HCT116 (cell line): ENCODE data around the gene ZSWIM3. TPM values are rescaled to one million over a fixed set of nuclear protein-coding genes. Genes with fewer than 3 reads are reported as not detected.

Experiments used
- ATAC-seq: fragments of 200-7000 bp; cut with Tn5 transposase; 2 replicates; pipeline ENCODE4 v1.9.1; 2020; ENCODE audit warnings: mild to moderate bottlenecking, moderate library complexity
- BruUV-seq: library from RNA; stranded (reverse); fragments of 400-500 nt; replicated peaks from 2 replicates; lab custom pipeline; 2021; lab: Mats Ljungman, UMichigan
- CTCF ChIA-PET: fragments of 300-600 bp; sonication (Branson Sonifier 250); formaldehyde crosslinking; loops from one replicate; lab custom pipeline; 2021; ENCODE audit warnings: antibody characterized with exemption; lab: Charles Lee
- POLR2A ChIA-PET: fragments of 300-600, 350-600 bp; sonication (Branson Sonifier 250); formaldehyde crosslinking; loops from one replicate; lab custom pipeline; 2021; ENCODE audit warnings: antibody characterized with exemption; lab: Charles Lee
- RAD21 ChIA-PET, 2 experiments: fragments of 300-600 bp; sonication (Branson Sonifier 250); formaldehyde crosslinking; loops; one replicate each; lab custom pipeline; 2023; ENCODE audit warnings: low total read pairs in 2 of 2; ENCODE audit not compliant: uncharacterized antibody in 2 of 2, unreplicated experiment in 2 of 2, low non-redundant PET in 1 of 2; lab: Charles Lee
- DNase-seq: peaks from one replicate; pipeline ENCODE4 v3.0.0-alpha.2; 2010; ENCODE audit warnings: low read depth, low spot score
- H2AFZ ChIP-seq: fragments of 200-600 bp; shearing (Covaris generic), sonication (generic); 2 replicates; pipeline ENCODE4 v1.6.1; 2017; ENCODE audit warnings: low read depth, mixed run types, mixed read lengths, antibody characterized with exemption, low read length; ENCODE audit not compliant: poor library complexity, severe bottlenecking
- H3K27ac ChIP-seq: 2 replicates; pipeline ENCODE4 v1.5.1; 2012; ENCODE audit warnings: low read depth, low read length
- H3K27me3 ChIP-seq: fragments of 200-600 bp; sonication (generic); 2 replicates; pipeline ENCODE4 v1.6.1; 2016; ENCODE audit warnings: mixed run types, low read length, mixed read lengths; ENCODE audit not compliant: insufficient read depth
- H3K36me3 ChIP-seq, 2 experiments: fragments of 200-500 bp in 1 of 2; fragments of 200-600 bp in 1 of 2; sonication (Bioruptor generic) in 1 of 2; sonication (generic) in 1 of 2; 2 replicates each; pipeline versions ENCODE4 v1.5.1 to v1.6.1; 2014 to 2016; ENCODE audit warnings: low read length in 2 of 2, inconsistent platforms in 1 of 2, mixed read lengths in 1 of 2, mixed run types in 1 of 2; ENCODE audit not compliant: insufficient read depth in 2 of 2, control insufficient read depth in 1 of 2
- H3K4me1 ChIP-seq, 2 experiments: fragments of 200-600 bp in 1 of 2; sonication (generic) in 1 of 2; 2 replicates each; pipeline versions ENCODE4 v1.5.1 to v1.6.1; 2012 to 2017; ENCODE audit warnings: low read length in 2 of 2, inconsistent platforms in 1 of 2, mild to moderate bottlenecking in 1 of 2, mixed read lengths in 1 of 2, mixed run types in 1 of 2, moderate library complexity in 1 of 2; ENCODE audit not compliant: insufficient read depth in 2 of 2, control insufficient read depth in 1 of 2
- H3K4me2 ChIP-seq: fragments of 200-600 bp; sonication (generic); 2 replicates; pipeline ENCODE4 v1.6.1; 2017; ENCODE audit warnings: mixed run types, low read length, mixed read lengths
- H3K4me3 ChIP-seq, 2 experiments: fragments of 200-600 bp in 1 of 2; sonication (generic) in 1 of 2; replicated peaks in 1 of 2; 2 replicates each; pipeline ENCODE4 v1.5.1; 2011 to 2016; ENCODE audit warnings: low read length in 2 of 2, control low read depth in 1 of 2, low read depth in 1 of 2, mild to moderate bottlenecking in 1 of 2, mixed read lengths in 1 of 2, mixed run types in 1 of 2
- H3K79me2 ChIP-seq: fragments of 200-600 bp; sonication (generic); 2 replicates; pipeline ENCODE4 v1.6.1; 2017; ENCODE audit warnings: mild to moderate bottlenecking, mixed run types, low read length, moderate library complexity, mixed read lengths; ENCODE audit not compliant: insufficient read depth
- H3K9ac ChIP-seq: fragments of 200-600 bp; sonication (generic); 2 replicates; pipeline ENCODE4 v1.6.1; 2016; ENCODE audit warnings: low read length, mixed read lengths
- H3K9me2 ChIP-seq: fragments of 200-600 bp; sonication (generic), shearing (Covaris generic); 2 replicates; pipeline ENCODE4 v1.6.1; 2017; ENCODE audit warnings: mixed run types, mild to moderate bottlenecking, moderate library complexity; ENCODE audit not compliant: insufficient read depth
- H3K9me3 ChIP-seq, 2 experiments: fragments of 200-500 bp in 1 of 2; fragments of 200-600 bp in 1 of 2; sonication (Bioruptor generic) in 1 of 2; sonication (generic) in 1 of 2; 2 replicates each; pipeline ENCODE4 v1.6.1; 2014 to 2017; ENCODE audit warnings: low read length in 2 of 2, mixed read lengths in 2 of 2, inconsistent platforms in 1 of 2, low read depth in 1 of 2, mild to moderate bottlenecking in 1 of 2, mixed run types in 1 of 2, moderate library complexity in 1 of 2; ENCODE audit not compliant: control insufficient read depth in 1 of 2, insufficient read depth in 1 of 2
- H4K20me1 ChIP-seq: fragments of 200-600 bp; sonication (generic), shearing (Covaris generic); 2 replicates; pipeline ENCODE4 v1.6.1; 2017; ENCODE audit warnings: mixed run types, mild to moderate bottlenecking, moderate library complexity; ENCODE audit not compliant: insufficient read depth
- EGR1 ChIP-seq: IDR thresholded peaks from 2 replicates; pipeline ENCODE4 v1.6.1; 2012; ENCODE audit warnings: low read depth
- EZH2 ChIP-seq: fragments of 200-600 bp; sonication (generic); IDR thresholded peaks from 2 replicates; pipeline ENCODE4 v1.6.1; 2017; ENCODE audit warnings: antibody characterized with exemption, mixed run types
- EZH2phosphoT487 ChIP-seq: fragments of 200-600 bp; IDR thresholded peaks from 2 replicates; pipeline ENCODE4 v1.6.1; 2018; ENCODE audit warnings: antibody characterized with exemption, borderline replicate concordance
- JUND ChIP-seq: IDR thresholded peaks from 2 replicates; pipeline ENCODE4 v1.6.1; 2012
- RAD21 ChIP-seq: IDR thresholded peaks from 2 replicates; pipeline ENCODE4 v1.6.1; 2012; ENCODE audit warnings: low read depth, mild to moderate bottlenecking
- SIN3A ChIP-seq: IDR thresholded peaks from 2 replicates; pipeline ENCODE4 v1.6.1; 2012; ENCODE audit warnings: low read depth
- SP1 ChIP-seq: IDR thresholded peaks from 2 replicates; pipeline ENCODE4 v1.6.1; 2012; ENCODE audit warnings: low read depth
- TCF7L2 ChIP-seq: IDR thresholded peaks from 2 replicates; pipeline ENCODE4 v1.7.0; 2011; ENCODE audit warnings: borderline replicate concordance, inconsistent platforms; ENCODE audit not compliant: insufficient read depth, insufficient read length; ENCODE audit errors: extremely low read depth
- YY1 ChIP-seq: IDR thresholded peaks from 2 replicates; pipeline ENCODE4 v1.6.1; 2011; ENCODE audit warnings: low read length, low read depth, moderate library complexity, mild to moderate bottlenecking; ENCODE audit not compliant: insufficient replicate concordance; ENCODE audit errors: extremely low read depth
- ZFX ChIP-seq: fragments of 450-650 bp; IDR thresholded peaks from 2 replicates; pipeline ENCODE4 v1.6.1; 2017
- ZNF274 ChIP-seq: fragments of 200-500 bp; sonication (Bioruptor generic); IDR thresholded peaks from 2 replicates; pipeline ENCODE4 v1.6.1; 2014; ENCODE audit warnings: mild to moderate bottlenecking, low read depth, low read length, inconsistent platforms
- intact Hi-C: fragments of 100-400 bp; cut with micrococcal nuclease; formaldehyde crosslinking; loops from 2 replicates; pipeline ENCODE4 v1.10.0; 2022
- total RNA-seq: library from RNA; stranded (reverse); gene quantifications from one replicate; pipeline ENCODE4 v1.2.1, GENCODE V29; 2021; ENCODE audit not compliant: unreplicated experiment
- TF ChIP-seq, protein P1 (sequence below), 3 experiments: fragments of 200-600 bp in 1 of 3; sonication (generic) in 1 of 3; IDR thresholded peaks in 2 of 3; conservative IDR thresholded peaks in 1 of 3; 2 replicates each; pipeline ENCODE4 v1.5.1; 2012 to 2017; ENCODE audit warnings: low read depth in 2 of 3, low read length in 2 of 3, antibody characterized with exemption in 1 of 3, borderline replicate concordance in 1 of 3, control low read depth in 1 of 3, mild to moderate bottlenecking in 1 of 3, mixed read lengths in 1 of 3, mixed run types in 1 of 3, moderate library complexity in 1 of 3; ENCODE audit not compliant: insufficient read depth in 1 of 3
- TF ChIP-seq, protein P2 (sequence below): IDR thresholded peaks from 2 replicates; pipeline ENCODE4 v1.6.1; 2011; ENCODE audit warnings: mild to moderate bottlenecking, low read length, moderate library complexity; ENCODE audit not compliant: insufficient replicate concordance; ENCODE audit errors: extremely low read depth

ZSWIM3 gene
- total RNA-seq, 1 experiment from 2014 or later = 1.8 TPM

GRCh38 chr20:45860560-45861220, 3.3 kb downstream of the ZSWIM3 start:
- no peak overlapping the region for H3K4me3 ChIP-seq
- ATAC-seq (no peak), DNase-seq (no peak)
- H2AFZ ChIP-seq = no peak overlapping the region
- peak overlapping the region; percentile 50 for H3K4me2 ChIP-seq
- ChIA-PET RAD21 (no interaction called here), CTCF (no interaction called here), POLR2A (no interaction called here)
- H3K36me3 ChIP-seq = no peaks in the 10 kb centered on the region
- TF ChIP-seq RAD21 (no peak), TCF7L2 (peak; percentile 62)
- H3K27ac ChIP-seq = no peak overlapping the region
- H3K27me3 ChIP-seq = no peaks in the 10 kb centered on the region
- no peak overlapping the region for H3K9ac ChIP-seq
- H3K9me2 ChIP-seq = no peaks in the 10 kb centered on the region
- H4K20me1 ChIP-seq = no peaks in the 10 kb centered on the region
- H3K4me1 ChIP-seq = peaks cover 15 to 36% of the 10 kb centered on the region in 2 experiments
- H3K79me2 ChIP-seq = 0 out of 2 replicates have a peak, but pooled peaks cover 12% of the 10 kb centered on the region
- H3K9me3 ChIP-seq = no peaks in the 10 kb centered on the region
- intact Hi-C loops = no loop called here
- no TSS peak for BruUV-seq

- peaks cover 15 to 30% of the 10 kb centered on the region in 2 experiments for H3K4me1 ChIP-seq
- H3K9me2 ChIP-seq = no peaks in the 10 kb centered on the region
- no peak overlapping the region for H2AFZ ChIP-seq
- intact Hi-C loops = no loop called here
- H3K79me2 ChIP-seq = 0 out of 2 replicates have a peak, but pooled peaks cover 6% of the 10 kb centered on the region
- no peak overlapping the region for H3K4me3 ChIP-seq
- TF ChIP-seq EGR1 = no peak
- TF ChIP-seq EZH2 = no peak
- no peak for TF ChIP-seq EZH2phosphoT487
- TF ChIP-seq, protein P1, sequence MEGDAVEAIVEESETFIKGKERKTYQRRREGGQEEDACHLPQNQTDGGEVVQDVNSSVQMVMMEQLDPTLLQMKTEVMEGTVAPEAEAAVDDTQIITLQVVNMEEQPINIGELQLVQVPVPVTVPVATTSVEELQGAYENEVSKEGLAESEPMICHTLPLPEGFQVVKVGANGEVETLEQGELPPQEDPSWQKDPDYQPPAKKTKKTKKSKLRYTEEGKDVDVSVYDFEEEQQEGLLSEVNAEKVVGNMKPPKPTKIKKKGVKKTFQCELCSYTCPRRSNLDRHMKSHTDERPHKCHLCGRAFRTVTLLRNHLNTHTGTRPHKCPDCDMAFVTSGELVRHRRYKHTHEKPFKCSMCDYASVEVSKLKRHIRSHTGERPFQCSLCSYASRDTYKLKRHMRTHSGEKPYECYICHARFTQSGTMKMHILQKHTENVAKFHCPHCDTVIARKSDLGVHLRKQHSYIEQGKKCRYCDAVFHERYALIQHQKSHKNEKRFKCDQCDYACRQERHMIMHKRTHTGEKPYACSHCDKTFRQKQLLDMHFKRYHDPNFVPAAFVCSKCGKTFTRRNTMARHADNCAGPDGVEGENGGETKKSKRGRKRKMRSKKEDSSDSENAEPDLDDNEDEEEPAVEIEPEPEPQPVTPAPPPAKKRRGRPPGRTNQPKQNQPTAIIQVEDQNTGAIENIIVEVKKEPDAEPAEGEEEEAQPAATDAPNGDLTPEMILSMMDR (IDR thresholded peaks at IDR 0.05 in 2 of 3, conservative IDR thresholded peaks at IDR 0.05 in 1 of 3; ENCODE audit: borderline replicate concordance in 1 of 3, insufficient read depth in 1 of 3, low read depth in 2 of 3, low read length in 2 of 3) = no peak
- no peak for TF ChIP-seq SP1
- TF ChIP-seq YY1 = no peak
- TF ChIP-seq, protein P2, sequence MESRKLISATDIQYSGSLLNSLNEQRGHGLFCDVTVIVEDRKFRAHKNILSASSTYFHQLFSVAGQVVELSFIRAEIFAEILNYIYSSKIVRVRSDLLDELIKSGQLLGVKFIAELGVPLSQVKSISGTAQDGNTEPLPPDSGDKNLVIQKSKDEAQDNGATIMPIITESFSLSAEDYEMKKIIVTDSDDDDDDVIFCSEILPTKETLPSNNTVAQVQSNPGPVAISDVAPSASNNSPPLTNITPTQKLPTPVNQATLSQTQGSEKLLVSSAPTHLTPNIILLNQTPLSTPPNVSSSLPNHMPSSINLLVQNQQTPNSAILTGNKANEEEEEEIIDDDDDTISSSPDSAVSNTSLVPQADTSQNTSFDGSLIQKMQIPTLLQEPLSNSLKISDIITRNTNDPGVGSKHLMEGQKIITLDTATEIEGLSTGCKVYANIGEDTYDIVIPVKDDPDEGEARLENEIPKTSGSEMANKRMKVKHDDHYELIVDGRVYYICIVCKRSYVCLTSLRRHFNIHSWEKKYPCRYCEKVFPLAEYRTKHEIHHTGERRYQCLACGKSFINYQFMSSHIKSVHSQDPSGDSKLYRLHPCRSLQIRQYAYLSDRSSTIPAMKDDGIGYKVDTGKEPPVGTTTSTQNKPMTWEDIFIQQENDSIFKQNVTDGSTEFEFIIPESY = no peak
- TF ChIP-seq SIN3A = no peak
- TF ChIP-seq JUND = no peak
- no peak for TF ChIP-seq ZNF274
- TF ChIP-seq ZFX = no peak
- TF ChIP-seq, all 23 proteins: peak for 0
- peak overlapping the region; percentile 50 for H3K4me2 ChIP-seq
- H3K9ac ChIP-seq = no peak overlapping the region
- BruUV-seq = no TSS peak
- DNase-seq (no peak), ATAC-seq (no peak)
- CTCF ChIA-PET = no interaction called here
- H3K9me3 ChIP-seq = no peaks in the 10 kb centered on the region
- H3K36me3 ChIP-seq = no peaks in the 10 kb centered on the region
- H3K27me3 ChIP-seq = no peaks in the 10 kb centered on the region
- POLR2A ChIA-PET = no interaction called here
- RAD21 ChIA-PET = no interaction called here
- H4K20me1 ChIP-seq = no peaks in the 10 kb centered on the region
- H3K27ac ChIP-seq = no peak overlapping the region
Measured at GRCh38 chr20:45861221-45862075, 4.0 kb downstream of the ZSWIM3 start.
